CD4-positive, alpha-beta T cell (primary cell): Measurements from ENCODE around the gene ARHGEF2. TPM values are rescaled to one million over a fixed set of nuclear protein-coding genes. Genes with fewer than 3 reads are reported as not detected.

Experiments
- ATAC-seq: fragments of 200-7000 bp; cut with Tn5 transposase; one replicate; pipeline ENCODE4 v1.10.0; 2022; ENCODE audit warnings: mild to moderate bottlenecking; ENCODE audit not compliant: poor library complexity
- CTCF ChIA-PET: fragments of 350-600 bp; sonication (Branson Sonifier 250); formaldehyde crosslinking; loops from one replicate; lab custom pipeline; 2021; ENCODE audit warnings: antibody characterized with exemption, inconsistent platforms; lab: Charles Lee
- POLR2A ChIA-PET: fragments of 350-600 bp; sonication (Branson Sonifier 250); formaldehyde crosslinking; loops from one replicate; lab custom pipeline; 2021; ENCODE audit warnings: antibody characterized with exemption, inconsistent platforms; lab: Charles Lee
- DNase-seq, 14 experiments: peaks; one replicate each; pipeline ENCODE4 v3.0.0-alpha.2; 2013 to 2020; ENCODE audit warnings: mixed read lengths in 2 of 14
- H3K27ac ChIP-seq, 2 donors: one replicate each; pipeline versions ENCODE4 v1.5.1 to v1.7.0; 2013; ENCODE audit warnings: low read length in 2 of 2, low read depth in 1 of 2, mild to moderate bottlenecking in 1 of 2
- H3K27me3 ChIP-seq, 2 experiments: 1 replicate in 1 of 2; 2 replicates in 1 of 2; pipeline versions ENCODE4 v1.6.1 to v1.7.0; 2013; ENCODE audit warnings: low read length in 2 of 2, control low read depth in 1 of 2, mild to moderate bottlenecking in 1 of 2, moderate library complexity in 1 of 2; ENCODE audit not compliant: insufficient read depth in 2 of 2, control insufficient read depth in 1 of 2
- H3K36me3 ChIP-seq: one replicate; pipeline ENCODE4 v1.6.1; 2013; ENCODE audit warnings: low read length, control low read depth; ENCODE audit not compliant: insufficient read depth
- H3K4me1 ChIP-seq: one replicate; pipeline ENCODE4 v1.6.1; 2013; ENCODE audit warnings: low read length, control low read depth; ENCODE audit not compliant: insufficient read depth
- H3K4me3 ChIP-seq: one replicate; pipeline ENCODE4 v1.5.1; 2013; ENCODE audit warnings: mild to moderate bottlenecking, low read length, moderate library complexity
- H3K9me3 ChIP-seq, 2 experiments: 1 replicate in 1 of 2; 2 replicates in 1 of 2; pipeline versions ENCODE4 v1.6.1 to v1.7.0; 2013; ENCODE audit warnings: low read length in 2 of 2, mild to moderate bottlenecking in 2 of 2, control low read depth in 1 of 2, moderate library complexity in 1 of 2; ENCODE audit not compliant: control insufficient read depth in 1 of 2, insufficient read depth in 1 of 2
- H3K27ac Mint-ChIP-seq: one replicate; pipeline ENCODE4 v1.8.0; 2020; ENCODE audit warnings: mixed read lengths
- H3K27me3 Mint-ChIP-seq: one replicate; pipeline ENCODE4 v1.8.0; 2021; ENCODE audit warnings: mixed read lengths
- H3K36me3 Mint-ChIP-seq: one replicate; pipeline ENCODE4 v1.8.0; 2021; ENCODE audit warnings: low read depth, mixed read lengths
- H3K4me1 Mint-ChIP-seq: one replicate; pipeline ENCODE4 v1.8.0; 2021; ENCODE audit warnings: low read depth, mixed read lengths
- H3K4me3 Mint-ChIP-seq: one replicate; pipeline ENCODE4 v1.8.0; 2020; ENCODE audit warnings: mild to moderate bottlenecking, mixed read lengths
- H3K9me3 Mint-ChIP-seq: one replicate; pipeline ENCODE4 v1.8.0; 2020; ENCODE audit warnings: mixed read lengths
- CTCF ChIP-seq: fragments of 200-600 bp; IDR thresholded peaks from one replicate; pipeline ENCODE4 v1.8.0; 2022; ENCODE audit warnings: antibody characterized with exemption, mild to moderate bottlenecking
- intact Hi-C, 2 experiments: fragments of 100-400 bp; cut with DNase I in 1 of 2; cut with micrococcal nuclease in 1 of 2; formaldehyde crosslinking; loops; one replicate each; pipeline versions ENCODE4 v1.15.1 to v1.9.0; 2023 to 2025; cut with DNase I, micrococcal nuclease
- total RNA-seq, 174 experiments: library from RNA in 2 of 174; stranded (reverse) in 2 of 174; gene quantifications; one replicate each; pipeline ENCODE4 v1.2.3 and lab custom pipeline; 2021 to 2026

Gene ARHGEF2
- total RNA-seq, 2 experiments from 2014 or later, result 54.8 to 62.4 TPM

GRCh38 chr1:155951753-155952504 lies 26.4 kb downstream of the ARHGEF2 start:
- Histone ChIP-seq H3K36me3 (peaks cover 91% of the 10 kb centered on the region), H3K27me3 (no peaks in the 10 kb centered on the region), H3K4me1 (peaks cover 7% of the 10 kb centered on the region), H3K27ac (peak overlapping the region in 1 of 2 donors; percentile 38), H3K4me3 (no peak overlapping the region), H3K9me3 (no peaks in the 10 kb centered on the region)
- intact Hi-C loops, result no loop called here
- H3K36me3 Mint-ChIP-seq, result peaks cover 85% of the 10 kb centered on the region
- CTCF ChIA-PET, result interaction anchor here (1.1 kb wide), 1 partner anchor 37 kb away, joined by 3 read pairs; no protein-coding TSS in a partner anchor
- POLR2A ChIA-PET, result interaction anchor here (1.4 to 1.6 kb wide), 3 partner anchors 11 to 29 kb away, joined by 3 to 5 read pairs (median 4); no protein-coding TSS in a partner anchor
- H3K27me3 Mint-ChIP-seq, result no peaks in the 10 kb centered on the region
- no peak overlapping the region for H3K27ac Mint-ChIP-seq
- H3K4me3 Mint-ChIP-seq, result no peak overlapping the region
- no peaks in the 10 kb centered on the region for H3K9me3 Mint-ChIP-seq
- ATAC-seq, result no peak
- no peak for DNase-seq
- TF ChIP-seq CTCF, result no peak
- peaks cover 4% of the 10 kb centered on the region for H3K4me1 Mint-ChIP-seq

- Histone ChIP-seq H3K4me3 (no peak overlapping the region), H3K36me3 (peaks cover 85% of the 10 kb centered on the region), H3K27ac (peak overlapping the region in 1 of 2 donors; percentile 38), H3K4me1 (peaks cover 18% of the 10 kb centered on the region), H3K9me3 (no peaks in the 10 kb centered on the region), H3K27me3 (no peaks in the 10 kb centered on the region)
- ChIA-PET POLR2A (interaction anchor here (0.5 to 1.6 kb wide), 4 partner anchors 10 to 30 kb away, joined by 3 to 5 read pairs (median 4); no protein-coding TSS in a partner anchor), CTCF (no interaction called here)
- H3K27ac Mint-ChIP-seq, result peak overlapping the region; percentile 36
- intact Hi-C loops, result no loop called here
- no peaks in the 10 kb centered on the region for H3K27me3 Mint-ChIP-seq
- no peaks in the 10 kb centered on the region for H3K9me3 Mint-ChIP-seq
- ATAC-seq, result no peak
- TF ChIP-seq CTCF, result no peak
- peaks cover 15% of the 10 kb centered on the region for H3K4me1 Mint-ChIP-seq
- peaks cover 87% of the 10 kb centered on the region for H3K36me3 Mint-ChIP-seq
- DNase-seq, result no peak
- H3K4me3 Mint-ChIP-seq, result no peak overlapping the region
Measured at GRCh38 chr1:155950829-155951228, 27.5 kb downstream of the ARHGEF2 start.

GRCh38 chr1:155947741-155948140 lies 30.6 kb downstream of the ARHGEF2 start:
- Mint-ChIP-seq H3K27me3 (no peaks in the 10 kb centered on the region), H3K4me3 (no peak overlapping the region), H3K36me3 (peaks cover 60% of the 10 kb centered on the region), H3K9me3 (no peaks in the 10 kb centered on the region), H3K27ac (peak overlapping the region; percentile 91), H3K4me1 (peaks cover 31% of the 10 kb centered on the region)
- ATAC-seq (no peak), DNase-seq (no peak)
- TF ChIP-seq CTCF, result no peak
- H3K9me3 ChIP-seq, result no peaks in the 10 kb centered on the region
- peaks cover 58% of the 10 kb centered on the region for H3K36me3 ChIP-seq
- no peak overlapping the region for H3K4me3 ChIP-seq
- H3K27me3 ChIP-seq, result no peaks in the 10 kb centered on the region
- CTCF ChIA-PET, result no interaction called here
- POLR2A ChIA-PET, result interaction anchor here (2.5 kb wide), 1 partner anchor 29 kb away, joined by 8 read pairs; no protein-coding TSS in a partner anchor
- peaks cover 39% of the 10 kb centered on the region for H3K4me1 ChIP-seq
- intact Hi-C loops, result no loop called here
- no peak overlapping the region for H3K27ac ChIP-seq
